Caco-2 (cell line): ENCODE data around the gene CACUL1. TPM values are rescaled to one million over a fixed set of nuclear protein-coding genes. Genes with fewer than 3 reads are reported as not detected.
"Not testable (repeated sequence)": the region's sequence is repeated elsewhere in the genome, so short reads cannot be mapped to it uniquely, and the experiment has no call there.

Experiments
- BruUV-seq: library from RNA; stranded (reverse); fragments of 400-500 nt; replicated peaks from 2 replicates; lab custom pipeline; 2021; lab: Mats Ljungman, UMichigan
- CTCF ChIA-PET: fragments of 300-600 bp; sonication (Branson Sonifier 250); formaldehyde crosslinking; loops from one replicate; lab custom pipeline; 2022; ENCODE audit warnings: antibody characterized with exemption; lab: Charles Lee
- POLR2A ChIA-PET: fragments of 300-600 bp; sonication (Branson Sonifier 250); formaldehyde crosslinking; loops from one replicate; lab custom pipeline; 2022; ENCODE audit warnings: antibody characterized with exemption; lab: Charles Lee
- DNase-seq, 2 experiments: peaks; one replicate each; pipeline versions ENCODE4 v3.0.0 to v3.0.0-alpha.2; 2020 to 2022
- H3K27me3 ChIP-seq: replicated peaks from 2 replicates; pipeline ENCODE4 v1.6.0; 2011; ENCODE audit warnings: low read length; ENCODE audit not compliant: control insufficient read depth, insufficient read depth
- H3K36me3 ChIP-seq: 2 replicates; pipeline ENCODE4 v1.5.1; 2011; ENCODE audit warnings: low read length; ENCODE audit not compliant: control insufficient read depth, insufficient read depth
- H3K4me1 ChIP-seq: fragments of 250-450 bp; sonication (Bioruptor Pico); 2 replicates; pipeline ENCODE4 v1.5.1; 2020; ENCODE audit warnings: mild to moderate bottlenecking
- H3K4me3 ChIP-seq: 2 replicates; pipeline ENCODE4 v1.5.1; 2011; ENCODE audit warnings: low read depth, mild to moderate bottlenecking, control low read depth, low read length
- H3K9me3 ChIP-seq: fragments of 250-450 bp; sonication (Bioruptor Pico); 2 replicates; pipeline ENCODE4 v1.5.1; 2020; ENCODE audit warnings: mild to moderate bottlenecking, moderate library complexity
- H3K27ac Mint-ChIP-seq: one replicate; pipeline ENCODE4 v1.8.0; 2022; ENCODE audit warnings: mixed read lengths; ENCODE audit not compliant: unreplicated experiment
- H3K27me3 Mint-ChIP-seq: one replicate; pipeline ENCODE4 v1.8.0; 2022; ENCODE audit warnings: mixed read lengths; ENCODE audit not compliant: insufficient read depth, unreplicated experiment
- H3K36me3 Mint-ChIP-seq: one replicate; pipeline ENCODE4 v1.8.0; 2022; ENCODE audit warnings: mild to moderate bottlenecking, mixed read lengths; ENCODE audit not compliant: insufficient read depth, unreplicated experiment
- H3K4me1 Mint-ChIP-seq: one replicate; pipeline ENCODE4 v1.8.0; 2022; ENCODE audit warnings: low read depth, mixed read lengths; ENCODE audit not compliant: unreplicated experiment
- H3K4me3 Mint-ChIP-seq: one replicate; pipeline ENCODE4 v1.8.0; 2022; ENCODE audit warnings: mild to moderate bottlenecking, moderate library complexity, mixed read lengths; ENCODE audit not compliant: unreplicated experiment
- H3K9me3 Mint-ChIP-seq: one replicate; pipeline ENCODE4 v1.8.0; 2022; ENCODE audit warnings: mixed read lengths; ENCODE audit not compliant: unreplicated experiment
- intact Hi-C: fragments of 100-400 bp; cut with micrococcal nuclease; formaldehyde crosslinking; loops from one replicate; pipeline ENCODE4 v1.10.0; 2022; ENCODE audit not compliant: unreplicated experiment
- total RNA-seq: library from RNA; stranded (reverse); gene quantifications from 2 replicates; pipeline ENCODE4 v1.2.3, GENCODE V29; 2022
- TF ChIP-seq, protein P1 (sequence below), 2 experiments: fragments of 200-600 bp in 1 of 2; IDR thresholded peaks; 1 replicate in 1 of 2; 2 replicates in 1 of 2; pipeline versions ENCODE4 v1.5.1 to v1.8.0; 2011 to 2022; ENCODE audit warnings: antibody characterized with exemption in 1 of 2, control low read depth in 1 of 2, inconsistent platforms in 1 of 2, low read depth in 1 of 2, low read length in 1 of 2, mild to moderate bottlenecking in 1 of 2, moderate library complexity in 1 of 2; ENCODE audit not compliant: insufficient read depth in 1 of 2, severe bottlenecking in 1 of 2, unreplicated experiment in 1 of 2

CACUL1 gene
- total RNA-seq, 1 experiment from 2014 or later, result 39.2 TPM

DNA sequence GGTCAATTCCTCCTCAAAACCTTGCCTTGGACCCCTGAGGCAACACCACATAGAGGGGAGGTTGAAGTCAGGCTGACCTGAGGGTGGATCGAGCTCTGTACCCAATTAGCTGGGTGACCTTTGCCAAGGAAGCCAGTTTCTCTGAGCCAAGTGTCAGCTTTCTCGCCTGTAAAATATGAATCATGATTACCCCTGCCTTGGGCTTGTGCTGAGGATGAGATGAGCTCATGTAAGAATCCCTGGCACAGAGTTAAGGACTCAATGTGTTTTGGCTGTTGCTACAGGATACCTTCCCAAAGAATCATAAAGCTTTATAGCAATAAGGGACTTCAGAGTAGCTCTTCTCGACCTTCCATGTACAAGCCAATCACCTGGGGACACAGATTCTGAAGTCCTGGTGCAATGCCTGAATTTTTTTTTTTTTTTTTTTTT is 43.5 kb upstream of the CACUL1 start:
- CTCF ChIA-PET, result interaction anchor here (0.7 to 1.2 kb wide), 2 partner anchors 77 to 179 kb away, joined by 3 to 19 read pairs; no protein-coding TSS in a partner anchor
- no TSS peak for BruUV-seq
- DNase-seq, result no peak
- Mint-ChIP-seq H3K4me1 (no peaks in the 10 kb centered on the region), H3K4me3 (no peak overlapping the region), H3K36me3 (no peaks in the 10 kb centered on the region), H3K9me3 (no peaks in the 10 kb centered on the region), H3K27me3 (peaks cover 10% of the 10 kb centered on the region), H3K27ac (no peak overlapping the region)
- no peak overlapping the region for H3K4me3 ChIP-seq
- peaks cover 7% of the 10 kb centered on the region; the same call in 1 of the 2 replicates for H3K9me3 ChIP-seq
- H3K36me3 ChIP-seq, result no peaks in the 10 kb centered on the region
- intact Hi-C loops, result no loop called here
- H3K4me1 ChIP-seq, result no peaks in the 10 kb centered on the region
- TF ChIP-seq, protein P1, sequence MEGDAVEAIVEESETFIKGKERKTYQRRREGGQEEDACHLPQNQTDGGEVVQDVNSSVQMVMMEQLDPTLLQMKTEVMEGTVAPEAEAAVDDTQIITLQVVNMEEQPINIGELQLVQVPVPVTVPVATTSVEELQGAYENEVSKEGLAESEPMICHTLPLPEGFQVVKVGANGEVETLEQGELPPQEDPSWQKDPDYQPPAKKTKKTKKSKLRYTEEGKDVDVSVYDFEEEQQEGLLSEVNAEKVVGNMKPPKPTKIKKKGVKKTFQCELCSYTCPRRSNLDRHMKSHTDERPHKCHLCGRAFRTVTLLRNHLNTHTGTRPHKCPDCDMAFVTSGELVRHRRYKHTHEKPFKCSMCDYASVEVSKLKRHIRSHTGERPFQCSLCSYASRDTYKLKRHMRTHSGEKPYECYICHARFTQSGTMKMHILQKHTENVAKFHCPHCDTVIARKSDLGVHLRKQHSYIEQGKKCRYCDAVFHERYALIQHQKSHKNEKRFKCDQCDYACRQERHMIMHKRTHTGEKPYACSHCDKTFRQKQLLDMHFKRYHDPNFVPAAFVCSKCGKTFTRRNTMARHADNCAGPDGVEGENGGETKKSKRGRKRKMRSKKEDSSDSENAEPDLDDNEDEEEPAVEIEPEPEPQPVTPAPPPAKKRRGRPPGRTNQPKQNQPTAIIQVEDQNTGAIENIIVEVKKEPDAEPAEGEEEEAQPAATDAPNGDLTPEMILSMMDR (IDR thresholded peaks at IDR 0.05; ENCODE audit: insufficient read depth in 1 of 2, low read depth in 1 of 2, low read length in 1 of 2, severe bottlenecking in 1 of 2, unreplicated experiment in 1 of 2), result no peak
- H3K27me3 ChIP-seq, result no peaks in the 10 kb centered on the region
- POLR2A ChIA-PET, result no interaction called here

DNA sequence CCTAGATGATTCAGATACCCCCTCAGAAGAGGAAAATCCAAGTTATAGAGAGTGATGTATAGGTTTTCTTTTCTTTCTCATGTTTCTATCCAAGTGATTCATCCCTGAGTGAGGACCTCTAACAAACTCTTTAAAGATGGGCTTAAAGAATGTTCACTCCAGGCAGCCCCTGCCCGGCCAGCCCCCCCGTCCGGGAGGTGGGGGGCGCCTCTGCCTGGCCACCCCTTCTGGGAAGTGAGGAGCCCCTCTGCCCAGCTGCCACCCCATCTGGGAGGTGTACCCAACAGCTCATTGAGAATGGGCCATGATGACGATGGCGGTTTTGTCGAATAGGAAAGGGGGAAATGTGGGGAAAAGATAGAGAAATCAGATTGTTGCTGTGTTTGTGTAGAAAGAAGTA is 40.2 kb upstream of the CACUL1 start:
- H3K4me1 Mint-ChIP-seq, BruUV-seq, H3K27ac Mint-ChIP-seq, H3K4me1 ChIP-seq, POLR2A ChIA-PET, H3K4me3 Mint-ChIP-seq, intact Hi-C loops, CTCF ChIA-PET, H3K4me3 ChIP-seq, H3K36me3 ChIP-seq, H3K9me3 Mint-ChIP-seq, H3K9me3 ChIP-seq, H3K36me3 Mint-ChIP-seq, H3K27me3 ChIP-seq: not testable (repeated sequence)
- peak in 1 of 2 experiments; percentile 12 for DNase-seq
- H3K27me3 Mint-ChIP-seq, result peaks cover 18% of the 10 kb centered on the region

DNA sequence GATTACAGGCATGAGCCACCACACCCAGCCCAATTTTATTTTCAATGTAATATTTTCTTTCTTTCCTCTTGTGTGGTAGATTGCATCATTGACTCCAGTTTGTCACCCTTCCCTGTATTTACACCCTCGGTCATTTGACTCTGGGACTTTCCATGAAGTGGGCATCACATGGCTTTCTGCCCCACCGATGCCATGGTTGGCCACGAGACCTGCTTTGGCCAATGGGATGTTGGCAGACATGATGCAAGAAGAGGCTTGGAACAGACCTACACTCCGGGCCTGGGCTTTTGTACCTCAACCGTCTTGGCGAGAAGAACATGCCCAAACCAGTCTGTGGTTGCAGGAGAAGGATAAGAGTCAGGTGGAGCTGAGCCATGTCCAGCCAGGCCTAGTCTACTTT is 38.8 kb upstream of the CACUL1 start:
- ChIA-PET CTCF (no interaction called here), POLR2A (no interaction called here)
- no peak for DNase-seq
- TF ChIP-seq, protein P1 (IDR thresholded peaks at IDR 0.05; ENCODE audit: insufficient read depth in 1 of 2, low read depth in 1 of 2, low read length in 1 of 2, severe bottlenecking in 1 of 2, unreplicated experiment in 1 of 2), result no peak
- H3K27ac Mint-ChIP-seq, result no peak overlapping the region
- H3K36me3 Mint-ChIP-seq, result no peaks in the 10 kb centered on the region
- H3K27me3 ChIP-seq, result no peaks in the 10 kb centered on the region
- no peaks in the 10 kb centered on the region for H3K4me1 Mint-ChIP-seq
- H3K4me3 ChIP-seq, result no peak overlapping the region
- H3K36me3 ChIP-seq, result no peaks in the 10 kb centered on the region
- H3K9me3 ChIP-seq, result peaks cover 7% of the 10 kb centered on the region; the same call in 1 of the 2 replicates
- no peaks in the 10 kb centered on the region for H3K4me1 ChIP-seq
- H3K4me3 Mint-ChIP-seq, result no peak overlapping the region
- peaks cover 13% of the 10 kb centered on the region for H3K27me3 Mint-ChIP-seq
- intact Hi-C loops, result no loop called here
- no TSS peak for BruUV-seq
- no peaks in the 10 kb centered on the region for H3K9me3 Mint-ChIP-seq

DNA sequence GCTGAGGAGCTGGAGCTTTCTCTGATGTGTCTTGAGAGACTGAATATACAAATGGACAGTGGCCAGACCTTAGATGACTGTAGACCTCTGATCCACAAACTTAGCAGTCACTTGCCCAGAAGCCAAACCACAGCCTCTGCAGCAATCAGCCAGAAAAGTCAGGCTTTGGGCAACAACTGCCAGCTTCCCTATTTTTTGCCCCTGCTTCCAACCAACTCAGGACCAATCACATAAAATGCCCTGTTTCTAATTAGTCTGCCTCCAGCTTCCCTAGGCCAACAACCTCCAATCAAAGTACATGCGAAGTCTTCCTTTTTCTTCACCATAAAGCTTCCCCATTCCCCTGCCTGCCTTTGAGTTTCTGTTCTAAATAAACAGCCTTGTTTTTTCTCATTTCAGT is 37.8 kb upstream of the CACUL1 start:
- no peak overlapping the region for H3K27ac Mint-ChIP-seq
- H3K27me3 Mint-ChIP-seq, result peaks cover 17% of the 10 kb centered on the region
- Histone ChIP-seq H3K9me3 (peaks cover 7% of the 10 kb centered on the region; the same call in 1 of the 2 replicates), H3K27me3 (no peaks in the 10 kb centered on the region), H3K4me1 (no peaks in the 10 kb centered on the region), H3K4me3 (no peak overlapping the region), H3K36me3 (no peaks in the 10 kb centered on the region)
- no peaks in the 10 kb centered on the region for H3K36me3 Mint-ChIP-seq
- BruUV-seq, result no TSS peak
- no peaks in the 10 kb centered on the region for H3K9me3 Mint-ChIP-seq
- POLR2A ChIA-PET, result no interaction called here
- TF ChIP-seq, protein P1 (IDR thresholded peaks at IDR 0.05; ENCODE audit: insufficient read depth in 1 of 2, low read depth in 1 of 2, low read length in 1 of 2, severe bottlenecking in 1 of 2, unreplicated experiment in 1 of 2), result no peak
- CTCF ChIA-PET, result no interaction called here
- intact Hi-C loops, result no loop called here
- H3K4me1 Mint-ChIP-seq, result no peaks in the 10 kb centered on the region
- DNase-seq, result no peak
- H3K4me3 Mint-ChIP-seq, result no peak overlapping the region
